ENCODE measurements around the gene JAGN1. TPM values are rescaled to one million over a fixed set of nuclear protein-coding genes. Genes with fewer than 3 reads are reported as not detected.

Gene JAGN1
- total RNA-seq, 2 donors from 2014 or later: 21.9 to 29.1 TPM

DNA sequence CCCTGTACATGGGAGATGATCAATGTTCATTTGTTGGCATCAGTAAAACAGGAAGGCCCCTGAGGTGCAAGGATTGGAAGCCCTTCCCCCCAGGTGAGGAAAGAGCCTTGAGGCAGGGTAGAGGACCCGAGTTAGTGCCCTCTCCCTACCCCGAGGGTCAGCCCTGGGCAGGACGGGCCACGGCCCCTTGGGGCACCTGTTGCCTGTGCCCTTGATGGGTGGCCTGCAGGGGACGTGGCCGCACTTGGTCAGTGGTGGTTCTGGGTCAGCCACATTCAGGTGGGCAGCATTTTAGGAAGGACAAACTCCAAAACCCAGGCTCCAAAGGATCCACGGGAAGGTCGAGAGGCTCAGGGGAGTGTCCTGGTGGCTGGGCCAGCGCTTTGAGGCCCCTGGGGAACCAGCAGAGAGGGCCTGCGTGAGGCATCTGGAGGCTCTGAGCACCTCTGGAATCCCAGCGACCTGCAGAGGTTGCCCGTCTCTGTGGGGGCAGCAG, 30.8 kb upstream of the JAGN1 start:
- WGBS, 2 experiments (ENCODE audit: insufficient coverage in 1 of 2, insufficient read length in 1 of 2): 91 to 97% methylated on average over 6 to 12 of the region's 12 CpGs
- TF ChIP-seq, protein P1, sequence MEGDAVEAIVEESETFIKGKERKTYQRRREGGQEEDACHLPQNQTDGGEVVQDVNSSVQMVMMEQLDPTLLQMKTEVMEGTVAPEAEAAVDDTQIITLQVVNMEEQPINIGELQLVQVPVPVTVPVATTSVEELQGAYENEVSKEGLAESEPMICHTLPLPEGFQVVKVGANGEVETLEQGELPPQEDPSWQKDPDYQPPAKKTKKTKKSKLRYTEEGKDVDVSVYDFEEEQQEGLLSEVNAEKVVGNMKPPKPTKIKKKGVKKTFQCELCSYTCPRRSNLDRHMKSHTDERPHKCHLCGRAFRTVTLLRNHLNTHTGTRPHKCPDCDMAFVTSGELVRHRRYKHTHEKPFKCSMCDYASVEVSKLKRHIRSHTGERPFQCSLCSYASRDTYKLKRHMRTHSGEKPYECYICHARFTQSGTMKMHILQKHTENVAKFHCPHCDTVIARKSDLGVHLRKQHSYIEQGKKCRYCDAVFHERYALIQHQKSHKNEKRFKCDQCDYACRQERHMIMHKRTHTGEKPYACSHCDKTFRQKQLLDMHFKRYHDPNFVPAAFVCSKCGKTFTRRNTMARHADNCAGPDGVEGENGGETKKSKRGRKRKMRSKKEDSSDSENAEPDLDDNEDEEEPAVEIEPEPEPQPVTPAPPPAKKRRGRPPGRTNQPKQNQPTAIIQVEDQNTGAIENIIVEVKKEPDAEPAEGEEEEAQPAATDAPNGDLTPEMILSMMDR (conservative IDR thresholded peaks at IDR 0.05): no peak
- no peaks in the 10 kb centered on the region for H3K9me3 ChIP-seq (ENCODE audit: control insufficient read depth, low read length)
- H3K27ac ChIP-seq (ENCODE audit: low read depth, low read length): no peak overlapping the region
- H3K27me3 ChIP-seq (ENCODE audit: control insufficient read depth, insufficient read depth, low read length, poor library complexity, severe bottlenecking): no peaks in the 10 kb centered on the region
- H3K9me3 Mint-ChIP-seq: no peaks in the 10 kb centered on the region
- H3K4me3 Mint-ChIP-seq: no peak overlapping the region
- peaks cover 13% of the 10 kb centered on the region for H3K4me1 Mint-ChIP-seq
- H3K9ac ChIP-seq (ENCODE audit: extremely low read depth, low read length, poor library complexity, severe bottlenecking): no peak overlapping the region
- no peaks in the 10 kb centered on the region for H3K36me3 Mint-ChIP-seq (ENCODE audit: low read depth)
- H3K27ac Mint-ChIP-seq: no peak overlapping the region
- no peaks in the 10 kb centered on the region for H3K36me3 ChIP-seq (ENCODE audit: control insufficient read depth, insufficient read depth, low read length)
- no peaks in the 10 kb centered on the region for H3K4me1 ChIP-seq (ENCODE audit: control insufficient read depth, insufficient read depth, low read length)
- DNase-seq: no peak
- H3K27me3 Mint-ChIP-seq (ENCODE audit: insufficient read depth): peaks cover 9% of the 10 kb centered on the region
- no peak overlapping the region for H3K4me3 ChIP-seq (ENCODE audit: low read length)

DNA sequence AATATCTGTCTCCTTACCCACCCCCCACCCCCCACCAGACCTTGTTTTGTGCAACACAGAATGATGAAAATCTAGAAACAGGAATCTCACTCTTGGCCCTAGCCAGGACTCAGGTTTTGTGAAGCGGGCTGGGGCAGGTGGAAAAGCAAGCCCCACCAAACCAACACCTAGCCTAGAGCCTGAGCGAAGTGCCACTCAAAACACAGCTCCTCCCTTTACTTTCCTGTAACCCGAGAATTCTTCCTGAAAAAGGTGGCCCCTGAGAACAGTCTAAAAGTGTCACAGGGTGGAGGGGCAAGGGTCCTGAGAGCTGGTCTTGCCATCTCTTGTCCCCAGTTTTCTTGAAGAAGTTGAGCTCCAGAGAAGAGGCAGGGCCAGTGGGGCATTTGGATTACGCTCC, 29.2 kb upstream of the JAGN1 start:
- TF ChIP-seq, protein P1 (conservative IDR thresholded peaks at IDR 0.05): no peak
- Mint-ChIP-seq H3K27ac (no peak overlapping the region), H3K36me3 (ENCODE audit: low read depth) (no peaks in the 10 kb centered on the region), H3K4me1 (peaks cover 12% of the 10 kb centered on the region), H3K9me3 (no peaks in the 10 kb centered on the region), H3K4me3 (no peak overlapping the region), H3K27me3 (ENCODE audit: insufficient read depth) (peaks cover 9% of the 10 kb centered on the region)
- no peaks in the 10 kb centered on the region for H3K4me1 ChIP-seq (ENCODE audit: control insufficient read depth, insufficient read depth, low read length)
- no peak overlapping the region for H3K27ac ChIP-seq (ENCODE audit: low read depth, low read length)
- no peaks in the 10 kb centered on the region for H3K9me3 ChIP-seq (ENCODE audit: control insufficient read depth, low read length)
- WGBS, 2 experiments (ENCODE audit: insufficient coverage in 1 of 2, insufficient read length in 1 of 2): 85 to 100% methylated on average over 1 to 4 of the region's 4 CpGs
- H3K4me3 ChIP-seq (ENCODE audit: low read length): no peak overlapping the region
- no peaks in the 10 kb centered on the region for H3K27me3 ChIP-seq (ENCODE audit: control insufficient read depth, insufficient read depth, low read length, poor library complexity, severe bottlenecking)
- no peaks in the 10 kb centered on the region for H3K36me3 ChIP-seq (ENCODE audit: control insufficient read depth, insufficient read depth, low read length)
- no peak for DNase-seq
- no peak overlapping the region for H3K9ac ChIP-seq (ENCODE audit: extremely low read depth, low read length, poor library complexity, severe bottlenecking)

DNA sequence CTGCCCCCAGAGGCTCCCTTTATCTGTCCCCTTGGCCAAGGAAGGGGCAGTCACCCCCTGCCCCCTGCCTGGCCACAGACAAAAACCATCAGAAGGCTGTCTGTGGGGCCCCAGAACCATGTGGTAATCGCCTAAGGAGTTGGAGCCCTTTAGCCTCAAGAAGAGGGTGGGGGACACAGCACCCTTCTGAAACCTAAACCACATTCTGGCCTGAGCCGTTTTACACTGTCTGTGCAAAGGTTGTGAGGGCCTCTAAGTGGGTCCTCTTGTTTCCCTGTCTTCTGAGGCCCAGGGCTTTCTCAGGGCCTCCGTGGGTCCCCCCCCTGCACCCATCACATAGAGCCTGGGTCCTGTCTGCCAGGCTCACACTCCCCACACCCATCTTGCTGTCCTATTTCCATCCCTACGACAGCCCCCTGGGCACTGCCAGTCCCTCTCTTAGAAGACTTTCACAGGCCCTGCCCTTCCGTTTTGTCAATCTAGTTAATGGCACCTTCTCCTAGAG, 28.7 kb upstream of the JAGN1 start:
- peaks cover 12% of the 10 kb centered on the region for H3K4me1 Mint-ChIP-seq
- no peak overlapping the region for H3K27ac Mint-ChIP-seq
- H3K4me3 Mint-ChIP-seq: peak overlapping the region; percentile 52

More for the DNA sequence above, 28.7 kb upstream of the JAGN1 start:
- no peak overlapping the region for H3K9ac ChIP-seq (ENCODE audit: extremely low read depth, low read length, poor library complexity, severe bottlenecking)
- H3K4me3 ChIP-seq (ENCODE audit: low read length): no peak overlapping the region
- no peak overlapping the region for H3K27ac ChIP-seq (ENCODE audit: low read depth, low read length)
- no peaks in the 10 kb centered on the region for H3K9me3 ChIP-seq (ENCODE audit: control insufficient read depth, low read length)
- WGBS, 2 experiments (ENCODE audit: insufficient coverage in 1 of 2, insufficient read length in 1 of 2): 92 to 100% methylated on average over 3 to 5 of the region's 5 CpGs
- H3K4me1 ChIP-seq (ENCODE audit: control insufficient read depth, insufficient read depth, low read length): no peaks in the 10 kb centered on the region
- DNase-seq: no peak
- peaks cover 9% of the 10 kb centered on the region for H3K27me3 Mint-ChIP-seq (ENCODE audit: insufficient read depth)
- H3K27me3 ChIP-seq (ENCODE audit: control insufficient read depth, insufficient read depth, low read length, poor library complexity, severe bottlenecking): no peaks in the 10 kb centered on the region
- H3K36me3 ChIP-seq (ENCODE audit: control insufficient read depth, insufficient read depth, low read length): no peaks in the 10 kb centered on the region
- no peaks in the 10 kb centered on the region for H3K36me3 Mint-ChIP-seq (ENCODE audit: low read depth)
- TF ChIP-seq, protein P1 (conservative IDR thresholded peaks at IDR 0.05): no peak
- H3K9me3 Mint-ChIP-seq: no peaks in the 10 kb centered on the region

Data from endodermal cell (in vitro differentiated cells).